Measurements from ENCODE around the gene GABRB1.

DNA sequence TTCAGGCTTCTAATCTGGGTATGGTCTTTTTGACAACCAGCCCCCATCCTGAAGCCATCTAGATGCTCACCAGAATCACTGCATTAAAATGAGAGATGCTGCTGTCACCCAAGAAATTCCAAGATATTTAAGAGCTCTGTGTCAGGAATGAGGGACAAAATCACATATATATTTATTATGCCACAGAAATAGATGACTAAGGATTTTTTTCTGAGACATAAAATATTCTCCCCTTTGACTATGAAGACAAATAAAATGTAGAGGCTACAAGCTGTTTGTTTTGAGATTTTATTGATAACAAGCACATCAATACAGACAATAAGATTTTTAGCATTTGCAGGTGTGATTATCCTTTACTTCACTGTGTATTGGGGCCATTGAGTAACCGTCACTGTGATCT, 354.8 kb downstream of the GABRB1 start:
- TF ChIP-seq, protein P1, sequence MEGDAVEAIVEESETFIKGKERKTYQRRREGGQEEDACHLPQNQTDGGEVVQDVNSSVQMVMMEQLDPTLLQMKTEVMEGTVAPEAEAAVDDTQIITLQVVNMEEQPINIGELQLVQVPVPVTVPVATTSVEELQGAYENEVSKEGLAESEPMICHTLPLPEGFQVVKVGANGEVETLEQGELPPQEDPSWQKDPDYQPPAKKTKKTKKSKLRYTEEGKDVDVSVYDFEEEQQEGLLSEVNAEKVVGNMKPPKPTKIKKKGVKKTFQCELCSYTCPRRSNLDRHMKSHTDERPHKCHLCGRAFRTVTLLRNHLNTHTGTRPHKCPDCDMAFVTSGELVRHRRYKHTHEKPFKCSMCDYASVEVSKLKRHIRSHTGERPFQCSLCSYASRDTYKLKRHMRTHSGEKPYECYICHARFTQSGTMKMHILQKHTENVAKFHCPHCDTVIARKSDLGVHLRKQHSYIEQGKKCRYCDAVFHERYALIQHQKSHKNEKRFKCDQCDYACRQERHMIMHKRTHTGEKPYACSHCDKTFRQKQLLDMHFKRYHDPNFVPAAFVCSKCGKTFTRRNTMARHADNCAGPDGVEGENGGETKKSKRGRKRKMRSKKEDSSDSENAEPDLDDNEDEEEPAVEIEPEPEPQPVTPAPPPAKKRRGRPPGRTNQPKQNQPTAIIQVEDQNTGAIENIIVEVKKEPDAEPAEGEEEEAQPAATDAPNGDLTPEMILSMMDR (IDR thresholded peaks at IDR 0.05): no peak
- TF ChIP-seq POLR2A (IDR thresholded peaks at IDR 0.05): no peak

Data from adrenal gland (tissue), 5 donors.